Inflammatory macrophage treated with lipopolysaccharide for 1 hour (primary cell): Measurements from ENCODE around the gene MYT1.
"Not testable (repeated sequence)": the region's sequence is repeated elsewhere in the genome, so short reads cannot be mapped to it uniquely, and the experiment has no call there.

Source experiments
- DNase-seq, 2 donors: peaks; one replicate each; pipeline ENCODE4 v3.0.0-alpha.2; 2020 to 2022

MYT1 gene

GRCh38 chr20:64171211-64171610 lies 7.0 kb downstream of the MYT1 start:
- DNase-seq = no peak

GRCh38 chr20:64173116-64173515 lies 8.9 kb downstream of the MYT1 start:
- no peak for DNase-seq

- no peak for DNase-seq
Measured at GRCh38 chr20:64176551-64176950, 12.3 kb downstream of the MYT1 start.

- DNase-seq = no peak
Measured at GRCh38 chr20:64176971-64177370, 12.7 kb downstream of the MYT1 start.

GRCh38 chr20:64177384-64177783 lies 13.1 kb downstream of the MYT1 start:
- DNase-seq = no peak

GRCh38 chr20:64177787-64178186 lies 13.5 kb downstream of the MYT1 start:
- DNase-seq = no peak

- DNase-seq = not testable (repeated sequence)
Measured at GRCh38 chr20:64178925-64179324, 14.7 kb downstream of the MYT1 start.

- no peak for DNase-seq
Measured at GRCh38 chr20:64179805-64180204, 15.6 kb downstream of the MYT1 start.

- DNase-seq = no peak
Measured at GRCh38 chr20:64180673-64181072, 16.4 kb downstream of the MYT1 start.

GRCh38 chr20:64181391-64181790 lies 17.1 kb downstream of the MYT1 start:
- DNase-seq = no peak

GRCh38 chr20:64182146-64182865 lies 18.1 kb downstream of the MYT1 start:
- no peak for DNase-seq

GRCh38 chr20:64183313-64183712 lies 19.1 kb downstream of the MYT1 start:
- no peak for DNase-seq

GRCh38 chr20:64184795-64185194 lies 20.5 kb downstream of the MYT1 start:
- no peak for DNase-seq

GRCh38 chr20:64185276-64185900 lies 21.1 kb downstream of the MYT1 start:
- no peak for DNase-seq

- DNase-seq = no peak
Measured at GRCh38 chr20:64186071-64186598, 21.9 kb downstream of the MYT1 start.

GRCh38 chr20:64187213-64187612 lies 23.0 kb downstream of the MYT1 start:
- not testable (repeated sequence) for DNase-seq

- DNase-seq = no peak
Measured at GRCh38 chr20:64188091-64188490, 23.8 kb downstream of the MYT1 start.

- DNase-seq = no peak
Measured at GRCh38 chr20:64188682-64189529, 24.7 kb downstream of the MYT1 start.

- DNase-seq = no peak
Measured at GRCh38 chr20:64189530-64189966, 25.3 kb downstream of the MYT1 start.

GRCh38 chr20:64189986-64190385 lies 25.7 kb downstream of the MYT1 start:
- DNase-seq = no peak

GRCh38 chr20:64191002-64191401 lies 26.8 kb downstream of the MYT1 start:
- DNase-seq = no peak

GRCh38 chr20:64192406-64192805 lies 28.2 kb downstream of the MYT1 start:
- DNase-seq = no peak

- DNase-seq = no peak
Measured at GRCh38 chr20:64193058-64193457, 28.8 kb downstream of the MYT1 start.
